PFSK-1 (cell line): ENCODE results near the gene CDKN2AIP.

ENCODE experiments used
- FOXP2 ChIP-seq: optimal IDR thresholded peaks from 2 replicates; pipeline ENCODE3; 2011; ENCODE audit warnings: borderline replicate concordance, control low read depth, inconsistent platforms; ENCODE audit not compliant: insufficient read depth; ENCODE audit errors: extremely low read length, extremely low read depth
- POLR2AphosphoS5 ChIP-seq: IDR thresholded peaks from 2 replicates; pipeline ENCODE4 v1.6.1; 2012; ENCODE audit warnings: low read depth, mild to moderate bottlenecking, control low read depth, low read length, moderate library complexity
- REST ChIP-seq, 2 experiments: IDR thresholded peaks; 2 replicates each; pipeline versions ENCODE4 v1.6.1 to v1.8.0; 2011 to 2012; ENCODE audit warnings: low read depth in 2 of 2, low read length in 2 of 2, control low read depth in 1 of 2, inconsistent platforms in 1 of 2, mild to moderate bottlenecking in 1 of 2, moderate library complexity in 1 of 2; ENCODE audit not compliant: insufficient read depth in 1 of 2
- SIN3A ChIP-seq: IDR thresholded peaks from 2 replicates; pipeline ENCODE4 v1.6.1; 2012; ENCODE audit warnings: mild to moderate bottlenecking, low read length, moderate library complexity, borderline replicate concordance; ENCODE audit not compliant: insufficient read depth
- TAF1 ChIP-seq: IDR thresholded peaks from 2 replicates; pipeline ENCODE4 v1.6.1; 2012; ENCODE audit warnings: low read length, control low read depth, borderline replicate concordance; ENCODE audit not compliant: insufficient read depth

Gene CDKN2AIP

DNA sequence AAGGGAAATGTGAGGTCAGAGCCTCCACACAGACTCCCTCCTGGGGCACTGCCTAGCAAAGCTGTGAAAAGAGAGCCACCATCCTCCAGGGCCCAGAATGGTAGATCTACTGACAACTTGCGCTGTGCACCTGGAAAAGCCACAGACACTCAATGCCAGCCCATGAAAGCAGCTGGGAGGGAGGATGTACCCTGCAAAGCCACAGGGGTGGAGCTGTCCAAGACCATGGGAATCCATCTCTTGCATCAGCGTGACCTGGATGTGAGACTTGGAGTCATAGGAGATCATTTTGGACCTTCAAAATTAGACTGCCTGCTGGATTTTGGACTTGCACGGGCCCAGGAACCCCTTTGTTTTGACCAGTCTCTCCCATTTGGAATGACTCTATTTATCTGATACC is 22.8 kb downstream of the CDKN2AIP start:
- TF ChIP-seq POLR2AphosphoS5: no peak

DNA sequence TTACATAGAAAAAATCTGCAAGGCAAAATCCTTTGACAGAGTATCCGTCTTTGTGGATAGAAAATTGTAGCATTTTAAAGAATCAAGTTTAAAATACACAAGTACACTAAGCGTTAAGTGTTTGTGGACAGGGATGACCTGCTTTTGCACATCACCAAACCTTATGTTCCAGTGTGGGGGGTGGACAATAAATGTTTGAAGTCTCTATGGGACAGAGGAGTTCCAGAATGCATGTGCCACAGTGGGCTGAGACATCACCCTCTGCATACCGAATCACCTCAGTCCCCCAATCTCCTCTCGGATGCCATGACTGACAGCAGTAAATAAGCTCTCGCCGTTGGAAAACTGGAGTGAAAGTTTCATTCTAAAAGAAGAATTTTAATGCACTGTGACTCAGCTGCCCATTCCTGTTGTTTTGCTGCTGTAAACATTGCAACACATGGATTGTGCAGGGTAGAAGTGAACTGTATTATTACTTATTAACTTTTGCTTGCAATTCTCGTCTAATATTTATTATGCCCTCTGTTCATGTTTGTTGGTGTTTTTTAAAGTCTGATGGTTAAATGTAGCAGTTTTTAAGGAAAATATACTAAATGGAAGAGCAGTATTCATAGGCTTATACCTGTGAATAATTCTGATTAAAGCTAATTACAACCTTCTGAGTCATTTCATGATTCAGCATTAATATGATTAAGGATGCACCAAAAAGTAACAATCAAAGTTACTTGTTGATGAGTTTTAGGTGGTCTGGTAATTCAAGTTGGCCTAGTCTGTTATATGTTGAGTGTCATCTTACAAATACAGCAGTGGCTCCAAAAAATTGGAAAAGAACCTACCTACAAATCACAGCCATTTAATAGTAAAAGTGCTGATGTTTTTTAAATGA is 24.0 kb downstream of the CDKN2AIP start:
- no peak for TF ChIP-seq POLR2AphosphoS5
- TF ChIP-seq TAF1: no peak
- TF ChIP-seq FOXP2: no peak
- no peak for TF ChIP-seq SIN3A
- no peak for TF ChIP-seq REST (IDR thresholded peaks at IDR 0.05; ENCODE audit: insufficient read depth in 1 of 2, low read depth in 2 of 2, low read length in 2 of 2)

GRCh38 chr4:183469285-183469684 is 24.8 kb downstream of the CDKN2AIP start:
- no peak for TF ChIP-seq TAF1
- TF ChIP-seq POLR2AphosphoS5: no peak
- TF ChIP-seq REST (IDR thresholded peaks at IDR 0.05; ENCODE audit: insufficient read depth in 1 of 2, low read depth in 2 of 2, low read length in 2 of 2): no peak
- TF ChIP-seq SIN3A: no peak
- no peak for TF ChIP-seq FOXP2

DNA sequence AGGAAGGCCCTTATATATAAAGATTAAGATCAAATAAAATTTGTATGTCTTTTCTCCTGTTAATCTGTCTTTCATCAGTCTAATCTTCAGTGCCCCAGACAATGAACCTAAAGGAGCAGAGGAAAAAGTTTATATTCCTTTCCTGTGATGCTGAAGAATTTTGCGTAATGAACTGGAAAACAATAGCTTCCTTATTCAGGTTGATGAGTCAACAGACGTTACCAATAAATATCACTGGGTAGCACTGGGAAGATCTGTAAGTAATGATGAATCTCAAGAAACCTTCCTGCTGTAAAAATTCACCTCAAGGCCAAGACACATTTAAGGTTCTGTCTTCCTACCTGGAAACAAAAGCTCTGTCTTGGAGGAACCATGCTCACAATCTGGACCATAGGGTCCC is 25.5 kb downstream of the CDKN2AIP start:
- TF ChIP-seq SIN3A (no peak), TAF1 (no peak), POLR2AphosphoS5 (no peak), REST (IDR thresholded peaks at IDR 0.05; ENCODE audit: insufficient read depth in 1 of 2, low read depth in 2 of 2, low read length in 2 of 2) (no peak), FOXP2 (no peak)

- TF ChIP-seq POLR2AphosphoS5 (no peak), TAF1 (no peak), FOXP2 (no peak), SIN3A (no peak), REST (IDR thresholded peaks at IDR 0.05; ENCODE audit: insufficient read depth in 1 of 2, low read depth in 2 of 2, low read length in 2 of 2) (no peak)
Measured at GRCh38 chr4:183470821-183471220, 26.4 kb downstream of the CDKN2AIP start.
